Femur (tissue), 1 donor: ENCODE measurements around the gene NEIL3.
"Not testable (repeated sequence)": the region's sequence is repeated elsewhere in the genome, so short reads cannot be mapped to it uniquely, and the experiment has no call there.

Experiments
- DNase-seq: peaks from one replicate; pipeline ENCODE4 v3.0.0-alpha.2; 2017

Gene NEIL3

GRCh38 chr4:177304094-177304493, 5.6 kb upstream of the NEIL3 start:
- DNase-seq = no peak

GRCh38 chr4:177304864-177305263, 4.8 kb upstream of the NEIL3 start:
- DNase-seq = not testable (repeated sequence)

GRCh38 chr4:177308125-177308524, 1.5 kb upstream of the NEIL3 start:
- no peak for DNase-seq

GRCh38 chr4:177308847-177309521, 690 bp upstream of the NEIL3 start:
- no peak for DNase-seq

GRCh38 chr4:177311589-177311988, 1.9 kb downstream of the NEIL3 start:
- no peak for DNase-seq

GRCh38 chr4:177313263-177313662, 3.6 kb downstream of the NEIL3 start:
- DNase-seq = no peak

GRCh38 chr4:177315767-177316464, 6.2 kb downstream of the NEIL3 start:
- no peak for DNase-seq

- no peak for DNase-seq
Measured at GRCh38 chr4:177320721-177321120, 11.0 kb downstream of the NEIL3 start.

- DNase-seq = no peak
Measured at GRCh38 chr4:177321647-177322046, 12.0 kb downstream of the NEIL3 start.

- DNase-seq = no peak
Measured at GRCh38 chr4:177322266-177322665, 12.6 kb downstream of the NEIL3 start.

GRCh38 chr4:177322881-177323280, 13.2 kb downstream of the NEIL3 start:
- no peak for DNase-seq

- DNase-seq = no peak
Measured at GRCh38 chr4:177323416-177323815, 13.7 kb downstream of the NEIL3 start.

GRCh38 chr4:177332119-177332518, 22.4 kb downstream of the NEIL3 start:
- DNase-seq = no peak

GRCh38 chr4:177339477-177340374, 30.1 kb downstream of the NEIL3 start:
- no peak for DNase-seq

- no peak for DNase-seq
Measured at GRCh38 chr4:177348348-177348747, 38.7 kb downstream of the NEIL3 start.

- DNase-seq = no peak
Measured at GRCh38 chr4:177349191-177349590, 39.5 kb downstream of the NEIL3 start.

- DNase-seq = no peak
Measured at GRCh38 chr4:177351622-177352244, 42.1 kb downstream of the NEIL3 start.

GRCh38 chr4:177356206-177356605, 46.5 kb downstream of the NEIL3 start:
- DNase-seq = no peak

- no peak for DNase-seq
Measured at GRCh38 chr4:177356921-177357320, 47.2 kb downstream of the NEIL3 start.

- DNase-seq = no peak
Measured at GRCh38 chr4:177367336-177367735, 57.7 kb downstream of the NEIL3 start.

GRCh38 chr4:177369372-177369771, 59.7 kb downstream of the NEIL3 start:
- DNase-seq = no peak

GRCh38 chr4:177371461-177371860, 61.8 kb downstream of the NEIL3 start:
- DNase-seq = no peak

- no peak for DNase-seq
Measured at GRCh38 chr4:177374966-177375365, 65.3 kb downstream of the NEIL3 start.
